SK-N-SH (cell line): Measurements from ENCODE around the gene KRT72. TPM values are rescaled to one million over a fixed set of nuclear protein-coding genes. Genes with fewer than 3 reads are reported as not detected.

Experiments
- CTCF ChIA-PET: fragments of 300-600, 350-600 bp; formaldehyde crosslinking; extraction: SDS; loops from one replicate; lab custom pipeline; 2021; lab: Yijun Ruan, JAX
- POLR2A ChIA-PET: fragments of 350-600 bp; sonication (Branson Sonifier 250); formaldehyde crosslinking; extraction: SDS; loops from one replicate; lab custom pipeline; 2020; ENCODE audit warnings: antibody characterized with exemption, inconsistent platforms; lab: Yijun Ruan, JAX
- DNase-seq: peaks from one replicate; pipeline ENCODE4 v3.0.0; 2012
- H2AFZ ChIP-seq: fragments of 200-600 bp; sonication (generic); 2 replicates; pipeline ENCODE4 v1.8.1; 2016; ENCODE audit warnings: antibody characterized with exemption, mild to moderate bottlenecking, low read depth
- H3F3A ChIP-seq: fragments of 200-600 bp; sonication (generic); replicated peaks from 2 replicates; pipeline ENCODE3; 2016; ENCODE audit warnings: antibody characterized with exemption, mild to moderate bottlenecking; ENCODE audit not compliant: insufficient read depth
- H3K27ac ChIP-seq, 2 experiments: fragments of 200-500 bp in 1 of 2; fragments of 200-600 bp in 1 of 2; sonication (Bioruptor generic) in 1 of 2; sonication (generic), shearing (Covaris generic) in 1 of 2; 2 replicates each; pipeline versions ENCODE4 v1.5.1 to v1.6.1; 2014 to 2016; ENCODE audit warnings: low read depth in 2 of 2, inconsistent platforms in 1 of 2, low read length in 1 of 2, mild to moderate bottlenecking in 1 of 2, mixed read lengths in 1 of 2
- H3K27me3 ChIP-seq: fragments of 200-600 bp; sonication (generic), shearing (Covaris generic); 2 replicates; pipeline ENCODE4 v1.6.1; 2016; ENCODE audit warnings: mixed run types; ENCODE audit not compliant: insufficient read depth
- H3K36me3 ChIP-seq, 2 experiments: fragments of 200-500 bp in 1 of 2; fragments of 200-600 bp in 1 of 2; sonication (Bioruptor generic) in 1 of 2; sonication (generic) in 1 of 2; replicated peaks in 1 of 2; 2 replicates each; pipeline versions ENCODE3 to v1.5.1; 2014 to 2016; ENCODE audit warnings: low read length in 1 of 2, mild to moderate bottlenecking in 1 of 2; ENCODE audit not compliant: insufficient read depth in 2 of 2, control insufficient read depth in 1 of 2
- H3K4me1 ChIP-seq, 2 experiments: fragments of 200-500 bp in 1 of 2; fragments of 200-600 bp in 1 of 2; sonication (Bioruptor generic) in 1 of 2; sonication (generic), shearing (Covaris generic) in 1 of 2; 2 replicates each; pipeline versions ENCODE4 v1.5.1 to v1.6.1; 2014 to 2016; ENCODE audit warnings: low read depth in 1 of 2, low read length in 1 of 2, mixed run types in 1 of 2; ENCODE audit not compliant: insufficient read depth in 2 of 2, control insufficient read depth in 1 of 2
- H3K4me2 ChIP-seq: fragments of 200-600 bp; sonication (generic), shearing (Covaris generic); 2 replicates; pipeline ENCODE4 v1.6.1; 2017; ENCODE audit warnings: mixed run types
- H3K4me3 ChIP-seq, 2 experiments: fragments of 200-500 bp in 1 of 2; fragments of 200-600 bp in 1 of 2; sonication (Bioruptor generic) in 1 of 2; sonication (generic), shearing (Covaris generic) in 1 of 2; 2 replicates each; pipeline versions ENCODE4 v1.5.1 to v1.8.1; 2014 to 2016; ENCODE audit warnings: low read depth in 2 of 2, inconsistent platforms in 1 of 2, low read length in 1 of 2, mild to moderate bottlenecking in 1 of 2, mixed read lengths in 1 of 2, moderate library complexity in 1 of 2
- H3K79me2 ChIP-seq: fragments of 200-600 bp; sonication (generic); 2 replicates; pipeline ENCODE4 v1.8.1; 2017; ENCODE audit warnings: mild to moderate bottlenecking; ENCODE audit not compliant: insufficient read depth
- H3K9ac ChIP-seq: fragments of 200-600 bp; sonication (generic); 2 replicates; pipeline ENCODE4 v1.6.1; 2017; ENCODE audit warnings: mixed run types
- H3K9me2 ChIP-seq: fragments of 200-600 bp; sonication (generic); 2 replicates; pipeline ENCODE4 v1.6.1; 2017; ENCODE audit warnings: mixed run types
- H3K9me3 ChIP-seq: fragments of 200-600 bp; sonication (generic); 2 replicates; pipeline ENCODE4 v1.6.1; 2017; ENCODE audit warnings: mixed run types, mild to moderate bottlenecking, moderate library complexity
- H4K20me1 ChIP-seq: fragments of 200-600 bp; sonication (generic); 2 replicates; pipeline ENCODE4 v1.6.1; 2017; ENCODE audit warnings: mild to moderate bottlenecking, mixed run types; ENCODE audit not compliant: insufficient read depth
- CHD2 ChIP-seq: fragments of 150-350 bp; IDR thresholded peaks from 2 replicates; pipeline ENCODE4 v1.6.1; 2018; ENCODE audit warnings: low read length; ENCODE audit not compliant: partially characterized antibody
- ELF1 ChIP-seq: IDR thresholded peaks from 2 replicates; pipeline ENCODE4 v1.4.0; 2012
- POLR2AphosphoS5 ChIP-seq: IDR thresholded peaks from 2 replicates; pipeline ENCODE4 v1.6.1; 2012; ENCODE audit warnings: low read depth, low read length
- RAD21 ChIP-seq: IDR thresholded peaks from 2 replicates; pipeline ENCODE4 v1.6.1; 2012; ENCODE audit warnings: mild to moderate bottlenecking, low read length
- RFX5 ChIP-seq: IDR thresholded peaks from 2 replicates; pipeline ENCODE4 v1.6.1; 2012; ENCODE audit warnings: mild to moderate bottlenecking, improper control_type of control experiment, low read length
- RXRA ChIP-seq: IDR thresholded peaks from 2 replicates; pipeline ENCODE4 v1.4.0; 2012; ENCODE audit warnings: low read depth, mild to moderate bottlenecking, borderline replicate concordance
- SIN3A ChIP-seq: IDR thresholded peaks from 2 replicates; pipeline ENCODE4 v1.6.1; 2012; ENCODE audit warnings: low read depth, mild to moderate bottlenecking, low read length, moderate library complexity, borderline replicate concordance
- TCF12 ChIP-seq: IDR thresholded peaks from 2 replicates; pipeline ENCODE4 v1.4.0; 2012
- TEAD4 ChIP-seq: IDR thresholded peaks from 2 replicates; pipeline ENCODE4 v1.4.0; 2012; ENCODE audit warnings: mild to moderate bottlenecking, borderline replicate concordance; ENCODE audit not compliant: insufficient read depth
- WGBS: methylation state at CpG from one replicate; pipeline ENCODE4 v1.1.6; 2017; ENCODE audit warnings: low lambda C conversion rate; 5-methylcytosine and 5-hydroxymethylcytosine counted together
- polyA plus RNA-seq, 3 experiments: library from polyadenylated mRNA; depleted of rRNA; stranded (reverse); fragments of >200 nt; gene quantifications; 2 replicates each; pipeline ENCODE4 v1.2.3, GENCODE V29; 2012
- TF ChIP-seq, protein P1 (sequence below): IDR thresholded peaks from 2 replicates; pipeline ENCODE4 v1.4.0; 2012; ENCODE audit warnings: low read depth, borderline replicate concordance
- TF ChIP-seq, protein P2 (sequence below): IDR thresholded peaks from 2 replicates; pipeline ENCODE4; 2012
- TF ChIP-seq, protein P3 (sequence below): IDR thresholded peaks from 2 replicates; pipeline ENCODE4 v1.4.0; 2012; ENCODE audit warnings: low read depth, borderline replicate concordance
- TF ChIP-seq, protein P4 (sequence below): IDR thresholded peaks from 2 replicates; pipeline ENCODE4 v1.6.1; 2012; ENCODE audit warnings: mild to moderate bottlenecking, low read depth, low read length, moderate library complexity
- TF ChIP-seq, protein P5 (sequence below): fragments of 150-350 bp; IDR thresholded peaks from 2 replicates; pipeline ENCODE4 v1.6.1; 2017; ENCODE audit warnings: antibody characterized with exemption, low read length, low read depth, borderline replicate concordance

The KRT72 gene
- polyA plus RNA-seq, 1 of the 3 experiments (the other 2 are of a cell fraction), result not detected

DNA sequence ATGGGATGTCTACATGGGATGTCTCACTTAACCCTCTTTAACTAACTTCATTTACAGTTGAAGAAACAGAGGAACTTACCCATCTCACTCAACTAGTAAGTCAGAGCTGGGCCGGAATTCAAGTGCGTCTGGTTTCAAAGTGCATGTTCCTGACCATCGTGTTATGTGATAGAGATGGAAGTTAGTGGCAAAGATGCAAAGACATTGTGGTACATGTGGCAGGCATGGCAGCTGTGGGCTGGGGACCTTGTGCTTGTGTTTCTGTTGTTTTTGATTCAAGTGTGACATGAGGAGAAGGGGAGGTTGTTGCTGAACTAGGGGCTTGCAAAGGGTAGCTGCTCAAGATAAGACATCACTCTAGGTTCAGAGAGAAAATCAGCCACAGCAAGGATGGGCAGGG, 25.3 kb downstream of the KRT72 start:
- no peaks in the 10 kb centered on the region for H3K9me3 ChIP-seq
- H3K4me1 ChIP-seq, result no peaks in the 10 kb centered on the region
- no peaks in the 10 kb centered on the region for H4K20me1 ChIP-seq
- DNase-seq, result no peak
- POLR2A ChIA-PET, result no interaction called here
- no peaks in the 10 kb centered on the region for H3K79me2 ChIP-seq
- no peaks in the 10 kb centered on the region for H3K36me3 ChIP-seq
- peaks cover 72% of the 10 kb centered on the region for H3K27me3 ChIP-seq
- H3K27ac ChIP-seq, result no peak overlapping the region
- 58% methylated on average over 3 of the region's 3 CpGs for WGBS
- TF ChIP-seq, protein P1, sequence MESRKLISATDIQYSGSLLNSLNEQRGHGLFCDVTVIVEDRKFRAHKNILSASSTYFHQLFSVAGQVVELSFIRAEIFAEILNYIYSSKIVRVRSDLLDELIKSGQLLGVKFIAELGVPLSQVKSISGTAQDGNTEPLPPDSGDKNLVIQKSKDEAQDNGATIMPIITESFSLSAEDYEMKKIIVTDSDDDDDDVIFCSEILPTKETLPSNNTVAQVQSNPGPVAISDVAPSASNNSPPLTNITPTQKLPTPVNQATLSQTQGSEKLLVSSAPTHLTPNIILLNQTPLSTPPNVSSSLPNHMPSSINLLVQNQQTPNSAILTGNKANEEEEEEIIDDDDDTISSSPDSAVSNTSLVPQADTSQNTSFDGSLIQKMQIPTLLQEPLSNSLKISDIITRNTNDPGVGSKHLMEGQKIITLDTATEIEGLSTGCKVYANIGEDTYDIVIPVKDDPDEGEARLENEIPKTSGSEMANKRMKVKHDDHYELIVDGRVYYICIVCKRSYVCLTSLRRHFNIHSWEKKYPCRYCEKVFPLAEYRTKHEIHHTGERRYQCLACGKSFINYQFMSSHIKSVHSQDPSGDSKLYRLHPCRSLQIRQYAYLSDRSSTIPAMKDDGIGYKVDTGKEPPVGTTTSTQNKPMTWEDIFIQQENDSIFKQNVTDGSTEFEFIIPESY, result no peak
- TF ChIP-seq ELF1 (no peak), TEAD4 (no peak), TCF12 (no peak), RFX5 (no peak), RAD21 (no peak), RXRA (no peak), CHD2 (no peak), SIN3A (no peak), POLR2AphosphoS5 (no peak)
- TF ChIP-seq, protein P2, sequence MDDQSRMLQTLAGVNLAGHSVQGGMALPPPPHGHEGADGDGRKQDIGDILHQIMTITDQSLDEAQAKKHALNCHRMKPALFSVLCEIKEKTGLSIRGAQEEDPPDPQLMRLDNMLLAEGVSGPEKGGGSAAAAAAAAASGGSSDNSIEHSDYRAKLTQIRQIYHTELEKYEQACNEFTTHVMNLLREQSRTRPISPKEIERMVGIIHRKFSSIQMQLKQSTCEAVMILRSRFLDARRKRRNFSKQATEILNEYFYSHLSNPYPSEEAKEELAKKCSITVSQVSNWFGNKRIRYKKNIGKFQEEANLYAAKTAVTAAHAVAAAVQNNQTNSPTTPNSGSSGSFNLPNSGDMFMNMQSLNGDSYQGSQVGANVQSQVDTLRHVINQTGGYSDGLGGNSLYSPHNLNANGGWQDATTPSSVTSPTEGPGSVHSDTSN, result no peak
- TF ChIP-seq, protein P3, sequence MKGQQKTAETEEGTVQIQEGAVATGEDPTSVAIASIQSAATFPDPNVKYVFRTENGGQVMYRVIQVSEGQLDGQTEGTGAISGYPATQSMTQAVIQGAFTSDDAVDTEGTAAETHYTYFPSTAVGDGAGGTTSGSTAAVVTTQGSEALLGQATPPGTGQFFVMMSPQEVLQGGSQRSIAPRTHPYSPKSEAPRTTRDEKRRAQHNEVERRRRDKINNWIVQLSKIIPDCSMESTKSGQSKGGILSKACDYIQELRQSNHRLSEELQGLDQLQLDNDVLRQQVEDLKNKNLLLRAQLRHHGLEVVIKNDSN, result no peak
- TF ChIP-seq, protein P4, sequence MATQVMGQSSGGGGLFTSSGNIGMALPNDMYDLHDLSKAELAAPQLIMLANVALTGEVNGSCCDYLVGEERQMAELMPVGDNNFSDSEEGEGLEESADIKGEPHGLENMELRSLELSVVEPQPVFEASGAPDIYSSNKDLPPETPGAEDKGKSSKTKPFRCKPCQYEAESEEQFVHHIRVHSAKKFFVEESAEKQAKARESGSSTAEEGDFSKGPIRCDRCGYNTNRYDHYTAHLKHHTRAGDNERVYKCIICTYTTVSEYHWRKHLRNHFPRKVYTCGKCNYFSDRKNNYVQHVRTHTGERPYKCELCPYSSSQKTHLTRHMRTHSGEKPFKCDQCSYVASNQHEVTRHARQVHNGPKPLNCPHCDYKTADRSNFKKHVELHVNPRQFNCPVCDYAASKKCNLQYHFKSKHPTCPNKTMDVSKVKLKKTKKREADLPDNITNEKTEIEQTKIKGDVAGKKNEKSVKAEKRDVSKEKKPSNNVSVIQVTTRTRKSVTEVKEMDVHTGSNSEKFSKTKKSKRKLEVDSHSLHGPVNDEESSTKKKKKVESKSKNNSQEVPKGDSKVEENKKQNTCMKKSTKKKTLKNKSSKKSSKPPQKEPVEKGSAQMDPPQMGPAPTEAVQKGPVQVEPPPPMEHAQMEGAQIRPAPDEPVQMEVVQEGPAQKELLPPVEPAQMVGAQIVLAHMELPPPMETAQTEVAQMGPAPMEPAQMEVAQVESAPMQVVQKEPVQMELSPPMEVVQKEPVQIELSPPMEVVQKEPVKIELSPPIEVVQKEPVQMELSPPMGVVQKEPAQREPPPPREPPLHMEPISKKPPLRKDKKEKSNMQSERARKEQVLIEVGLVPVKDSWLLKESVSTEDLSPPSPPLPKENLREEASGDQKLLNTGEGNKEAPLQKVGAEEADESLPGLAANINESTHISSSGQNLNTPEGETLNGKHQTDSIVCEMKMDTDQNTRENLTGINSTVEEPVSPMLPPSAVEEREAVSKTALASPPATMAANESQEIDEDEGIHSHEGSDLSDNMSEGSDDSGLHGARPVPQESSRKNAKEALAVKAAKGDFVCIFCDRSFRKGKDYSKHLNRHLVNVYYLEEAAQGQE, result no peak
- TF ChIP-seq, protein P5, sequence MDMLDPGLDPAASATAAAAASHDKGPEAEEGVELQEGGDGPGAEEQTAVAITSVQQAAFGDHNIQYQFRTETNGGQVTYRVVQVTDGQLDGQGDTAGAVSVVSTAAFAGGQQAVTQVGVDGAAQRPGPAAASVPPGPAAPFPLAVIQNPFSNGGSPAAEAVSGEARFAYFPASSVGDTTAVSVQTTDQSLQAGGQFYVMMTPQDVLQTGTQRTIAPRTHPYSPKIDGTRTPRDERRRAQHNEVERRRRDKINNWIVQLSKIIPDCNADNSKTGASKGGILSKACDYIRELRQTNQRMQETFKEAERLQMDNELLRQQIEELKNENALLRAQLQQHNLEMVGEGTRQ, result no peak
- TF ChIP-seq, all 33 proteins: peak for 0
- no peak overlapping the region for H2AFZ ChIP-seq
- H3F3A ChIP-seq, result no peaks in the 10 kb centered on the region
- no peaks in the 10 kb centered on the region for H3K9me2 ChIP-seq
- CTCF ChIA-PET, result interaction anchor here (0.9 kb wide), 1 partner anchor 304 kb away, joined by 4 read pairs; no protein-coding TSS in a partner anchor
- H3K9ac ChIP-seq, result no peak overlapping the region
- H3K4me3 ChIP-seq, result no peak overlapping the region
- no peak overlapping the region for H3K4me2 ChIP-seq
